ENCODE measurements around the gene AGMAT. TPM values are rescaled to one million over a fixed set of nuclear protein-coding genes. Genes with fewer than 3 reads are reported as not detected.
"Not testable (repeated sequence)": the region's sequence is repeated elsewhere in the genome, so short reads cannot be mapped to it uniquely, and the experiment has no call there.

Gene AGMAT
- total and polyA plus RNA-seq, 2 donors (not counting 1 experiment from before 2014, with no cell fraction given) = 0.52 to 1.2 TPM

DNA sequence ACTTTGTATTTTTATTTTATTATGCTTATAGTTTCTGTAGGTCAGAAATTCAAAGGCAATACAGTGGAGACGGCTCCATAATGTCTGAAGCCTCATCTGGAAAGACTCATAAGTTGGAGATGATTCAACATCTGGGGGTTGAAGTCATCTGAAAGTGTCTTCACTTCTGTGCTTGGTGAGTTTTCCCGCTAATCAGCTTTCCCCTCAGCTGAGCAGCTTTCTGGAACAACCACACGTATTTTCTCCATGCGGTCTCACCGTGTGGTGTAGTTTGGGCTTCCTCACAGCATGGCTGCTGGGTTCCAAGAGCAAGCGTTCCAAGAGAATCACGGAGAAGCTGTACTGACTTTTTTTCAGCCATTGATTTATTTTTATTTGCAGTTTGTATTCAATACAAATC lies 24.8 kb upstream of the AGMAT start:
- Histone ChIP-seq H3K4me3 (replicated peaks in 1 of 4; ENCODE audit: control extremely low read depth in 1 of 4, insufficient read depth in 1 of 4, low read depth in 3 of 4, low read length in 4 of 4) (no peak overlapping the region), H3K36me3 (ENCODE audit: control insufficient read depth, insufficient read depth, low read length) (no peaks in the 10 kb centered on the region), H2AFZ (ENCODE audit: low read length) (no peak overlapping the region), H3K27me3 (ENCODE audit: control insufficient read depth, insufficient read depth, low read length) (no peaks in the 10 kb centered on the region), H3K9ac (ENCODE audit: insufficient read depth, low read length) (no peak overlapping the region), H3K9me3 (ENCODE audit: control insufficient read depth, insufficient read depth, low read depth, low read length) (no peaks in the 10 kb centered on the region), H3K79me2 (ENCODE audit: control insufficient read depth, insufficient read depth, low read length) (no peaks in the 10 kb centered on the region), H4K20me1 (ENCODE audit: control insufficient read depth, extremely low read depth, insufficient read depth, low read length) (no peaks in the 10 kb centered on the region), H3K27ac (ENCODE audit: insufficient read depth, low read length) (no peak overlapping the region), H3K4me1 (ENCODE audit: control insufficient read depth, extremely low read depth, insufficient read depth, low read length) (no peaks in the 10 kb centered on the region), H3K4me2 (ENCODE audit: extremely low read depth, insufficient read depth, low read length) (no peak overlapping the region)
- TF ChIP-seq, protein P1, sequence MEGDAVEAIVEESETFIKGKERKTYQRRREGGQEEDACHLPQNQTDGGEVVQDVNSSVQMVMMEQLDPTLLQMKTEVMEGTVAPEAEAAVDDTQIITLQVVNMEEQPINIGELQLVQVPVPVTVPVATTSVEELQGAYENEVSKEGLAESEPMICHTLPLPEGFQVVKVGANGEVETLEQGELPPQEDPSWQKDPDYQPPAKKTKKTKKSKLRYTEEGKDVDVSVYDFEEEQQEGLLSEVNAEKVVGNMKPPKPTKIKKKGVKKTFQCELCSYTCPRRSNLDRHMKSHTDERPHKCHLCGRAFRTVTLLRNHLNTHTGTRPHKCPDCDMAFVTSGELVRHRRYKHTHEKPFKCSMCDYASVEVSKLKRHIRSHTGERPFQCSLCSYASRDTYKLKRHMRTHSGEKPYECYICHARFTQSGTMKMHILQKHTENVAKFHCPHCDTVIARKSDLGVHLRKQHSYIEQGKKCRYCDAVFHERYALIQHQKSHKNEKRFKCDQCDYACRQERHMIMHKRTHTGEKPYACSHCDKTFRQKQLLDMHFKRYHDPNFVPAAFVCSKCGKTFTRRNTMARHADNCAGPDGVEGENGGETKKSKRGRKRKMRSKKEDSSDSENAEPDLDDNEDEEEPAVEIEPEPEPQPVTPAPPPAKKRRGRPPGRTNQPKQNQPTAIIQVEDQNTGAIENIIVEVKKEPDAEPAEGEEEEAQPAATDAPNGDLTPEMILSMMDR (conservative IDR thresholded peaks at IDR 0.05 in 1 of 2, IDR thresholded peaks at IDR 0.05 in 1 of 2; ENCODE audit: low read depth in 1 of 2, low read length in 2 of 2) = no peak
- no peak for TF ChIP-seq EZH2 (IDR thresholded peaks at IDR 0.05; ENCODE audit: low read length, missing control alignments)
- no peak for DNase-seq (ENCODE audit: low read depth in 2 of 2)

DNA sequence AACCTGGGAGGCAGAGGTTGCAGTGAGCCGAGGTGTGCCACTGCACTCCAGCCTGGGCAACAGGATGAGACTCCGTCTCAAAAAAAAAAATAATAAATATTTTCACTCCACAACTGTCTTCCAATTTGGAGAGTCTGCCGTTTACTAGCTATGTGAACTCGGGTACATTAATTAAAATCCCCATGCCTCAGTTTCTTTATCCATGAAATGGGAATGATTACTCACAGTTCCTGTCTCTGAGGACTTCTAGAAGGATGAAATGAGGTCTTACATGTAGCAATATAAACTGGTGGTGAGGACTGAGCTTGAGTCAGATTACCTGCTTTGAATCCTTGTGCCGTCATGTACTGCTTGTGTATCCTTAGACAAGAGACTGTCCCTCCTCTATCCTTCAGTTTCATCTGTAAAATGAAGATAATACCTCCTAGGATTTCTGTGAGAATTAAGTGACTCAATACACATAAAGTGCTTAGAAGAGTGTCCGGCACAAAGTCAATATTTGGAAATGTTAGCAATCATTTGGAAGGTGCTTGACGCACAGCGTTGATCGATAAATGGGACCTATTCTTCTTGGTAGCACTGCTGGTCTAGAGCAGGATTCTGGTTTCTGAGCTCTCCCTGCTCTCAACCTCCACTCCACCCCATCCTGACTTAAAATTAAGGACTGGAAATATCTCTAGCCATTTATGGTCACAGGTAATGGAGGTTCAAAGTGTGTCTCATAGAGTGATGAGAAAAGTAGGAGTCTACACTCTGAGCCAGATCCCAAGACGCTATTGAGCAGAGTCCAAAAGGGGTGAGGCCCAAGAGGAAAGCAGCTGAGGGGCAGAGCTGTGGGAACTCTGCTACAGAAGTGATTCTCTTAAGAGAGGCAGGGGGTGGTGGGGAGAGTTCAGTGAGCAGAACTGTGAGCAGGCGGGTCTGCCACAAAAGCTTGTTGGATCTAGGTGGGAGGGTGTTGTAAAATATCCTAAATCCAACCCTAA lies 20.8 kb upstream of the AGMAT start:
- Histone ChIP-seq H3K27me3 (ENCODE audit: control insufficient read depth, insufficient read depth, low read length) (no peaks in the 10 kb centered on the region), H2AFZ (ENCODE audit: low read length) (no peak overlapping the region), H3K79me2 (ENCODE audit: control insufficient read depth, insufficient read depth, low read length) (no peaks in the 10 kb centered on the region), H3K36me3 (ENCODE audit: control insufficient read depth, insufficient read depth, low read length) (no peaks in the 10 kb centered on the region), H3K4me2 (ENCODE audit: extremely low read depth, insufficient read depth, low read length) (no peak overlapping the region), H3K9ac (ENCODE audit: insufficient read depth, low read length) (no peak overlapping the region), H3K4me3 (replicated peaks in 1 of 4; ENCODE audit: control extremely low read depth in 1 of 4, insufficient read depth in 1 of 4, low read depth in 3 of 4, low read length in 4 of 4) (no peak overlapping the region), H4K20me1 (ENCODE audit: control insufficient read depth, extremely low read depth, insufficient read depth, low read length) (no peaks in the 10 kb centered on the region), H3K27ac (ENCODE audit: insufficient read depth, low read length) (no peak overlapping the region), H3K4me1 (ENCODE audit: control insufficient read depth, extremely low read depth, insufficient read depth, low read length) (no peaks in the 10 kb centered on the region), H3K9me3 (ENCODE audit: control insufficient read depth, insufficient read depth, low read depth, low read length) (no peaks in the 10 kb centered on the region)
- DNase-seq (ENCODE audit: low read depth in 2 of 2) = no peak
- TF ChIP-seq, protein P1 (conservative IDR thresholded peaks at IDR 0.05 in 1 of 2, IDR thresholded peaks at IDR 0.05 in 1 of 2; ENCODE audit: low read depth in 1 of 2, low read length in 2 of 2) = no peak
- TF ChIP-seq EZH2 (IDR thresholded peaks at IDR 0.05; ENCODE audit: low read length, missing control alignments) = no peak

DNA sequence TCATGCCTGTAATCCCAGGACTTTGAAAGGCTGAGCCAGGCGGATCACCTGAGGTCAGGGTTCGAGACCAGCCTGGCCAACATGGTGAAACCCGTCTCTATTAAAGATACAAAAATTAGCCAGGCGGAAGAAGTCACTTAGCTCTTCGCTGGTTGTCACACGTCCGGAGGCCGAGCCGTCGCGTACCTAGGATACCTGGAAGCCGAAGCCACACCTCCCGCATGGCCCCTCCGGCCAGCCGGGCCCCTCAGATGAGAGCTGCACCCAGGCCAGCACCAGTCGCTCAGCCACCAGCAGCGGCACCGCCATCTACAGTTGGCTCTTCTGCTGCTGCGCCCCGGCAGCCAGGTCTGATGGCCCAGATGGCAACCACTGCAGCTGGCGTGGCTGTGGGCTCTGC lies 19.5 kb upstream of the AGMAT start:
- H3K9ac ChIP-seq (ENCODE audit: insufficient read depth, low read length); H3K27ac ChIP-seq (ENCODE audit: insufficient read depth, low read length); H3K9me3 ChIP-seq (ENCODE audit: control insufficient read depth, insufficient read depth, low read depth, low read length); H3K4me2 ChIP-seq (ENCODE audit: extremely low read depth, insufficient read depth, low read length); H3K79me2 ChIP-seq (ENCODE audit: control insufficient read depth, insufficient read depth, low read length); DNase-seq (ENCODE audit: low read depth in 2 of 2); H3K27me3 ChIP-seq (ENCODE audit: control insufficient read depth, insufficient read depth, low read length); H3K4me3 ChIP-seq (replicated peaks in 1 of 4; ENCODE audit: control extremely low read depth in 1 of 4, insufficient read depth in 1 of 4, low read depth in 3 of 4, low read length in 4 of 4); H2AFZ ChIP-seq (ENCODE audit: low read length); H4K20me1 ChIP-seq (ENCODE audit: control insufficient read depth, extremely low read depth, insufficient read depth, low read length); H3K4me1 ChIP-seq (ENCODE audit: control insufficient read depth, extremely low read depth, insufficient read depth, low read length); H3K36me3 ChIP-seq (ENCODE audit: control insufficient read depth, insufficient read depth, low read length): not testable (repeated sequence)

- H3K27ac ChIP-seq (ENCODE audit: insufficient read depth, low read length) = peak overlapping the region; percentile 90
- not testable (repeated sequence) for DNase-seq (ENCODE audit: low read depth in 2 of 2); H3K36me3 ChIP-seq (ENCODE audit: control insufficient read depth, insufficient read depth, low read length)
These were observed 19.1 kb upstream of the AGMAT start for GRCh38 chr1:15603966-15604282.

More at GRCh38 chr1:15603966-15604282, 19.1 kb upstream of the AGMAT start:
- H3K79me2 ChIP-seq (ENCODE audit: control insufficient read depth, insufficient read depth, low read length); H3K9ac ChIP-seq (ENCODE audit: insufficient read depth, low read length); H3K27me3 ChIP-seq (ENCODE audit: control insufficient read depth, insufficient read depth, low read length); H3K9me3 ChIP-seq (ENCODE audit: control insufficient read depth, insufficient read depth, low read depth, low read length); H3K4me1 ChIP-seq (ENCODE audit: control insufficient read depth, extremely low read depth, insufficient read depth, low read length); H4K20me1 ChIP-seq (ENCODE audit: control insufficient read depth, extremely low read depth, insufficient read depth, low read length): not testable (repeated sequence)
- peak overlapping the region; percentile 92 for H3K4me2 ChIP-seq (ENCODE audit: extremely low read depth, insufficient read depth, low read length)
- H3K4me3 ChIP-seq (replicated peaks in 1 of 4; ENCODE audit: control extremely low read depth in 1 of 4, insufficient read depth in 1 of 4, low read depth in 3 of 4, low read length in 4 of 4) = peak overlapping the region; percentile 38 to 93 (median 73)
- H2AFZ ChIP-seq (ENCODE audit: low read length) = peak overlapping the region; percentile 67
